KMS-11 (cell line): ENCODE results near the gene SLC25A25.
A peak's percentile ranks its signal among the peaks of the same experiment; 100 is the strongest.

Source experiments
- H2AFZ ChIP-seq: fragments of 200-600 bp; sonication (generic); 2 replicates; pipeline ENCODE4 v1.6.1; 2016; ENCODE audit warnings: antibody characterized with exemption, mixed run types, low read depth
- H3K27ac ChIP-seq: fragments of 200-600 bp; sonication (generic); 2 replicates; pipeline ENCODE4 v1.6.1; 2016; ENCODE audit warnings: mild to moderate bottlenecking, mixed run types
- H3K27me3 ChIP-seq: fragments of 200-600 bp; sonication (generic); 2 replicates; pipeline ENCODE4 v1.6.1; 2017; ENCODE audit warnings: mild to moderate bottlenecking, low read depth, mixed run types, moderate library complexity; ENCODE audit not compliant: insufficient read depth
- H3K36me3 ChIP-seq: fragments of 200-600 bp; sonication (generic); 2 replicates; pipeline ENCODE4 v1.6.1; 2017; ENCODE audit warnings: mild to moderate bottlenecking, mixed run types; ENCODE audit not compliant: insufficient read depth
- H3K4me1 ChIP-seq: fragments of 200-600 bp; sonication (generic); 2 replicates; pipeline ENCODE4 v1.6.1; 2016; ENCODE audit warnings: mild to moderate bottlenecking, low read depth, mixed run types; ENCODE audit not compliant: poor library complexity, severe bottlenecking
- H3K4me2 ChIP-seq: fragments of 200-600 bp; sonication (generic); 2 replicates; pipeline ENCODE4 v1.7.0; 2016; ENCODE audit warnings: mild to moderate bottlenecking, mixed run types
- H3K4me3 ChIP-seq: fragments of 200-600 bp; sonication (generic); IDR thresholded peaks from 2 replicates; pipeline ENCODE4 v1.6.1; 2017; ENCODE audit warnings: low read depth, low read length, mixed read lengths; ENCODE audit not compliant: insufficient read depth
- H3K79me2 ChIP-seq: fragments of 200-600 bp; sonication (generic); 2 replicates; pipeline ENCODE4 v1.6.1; 2016; ENCODE audit warnings: low read depth, mixed run types; ENCODE audit not compliant: insufficient read depth
- H3K9ac ChIP-seq: fragments of 200-600 bp; sonication (generic); 2 replicates; pipeline ENCODE4 v1.6.1; 2016; ENCODE audit warnings: mild to moderate bottlenecking, mixed run types
- H4K20me1 ChIP-seq: fragments of 200-600 bp; sonication (generic); 2 replicates; pipeline ENCODE4 v1.6.1; 2016; ENCODE audit warnings: mild to moderate bottlenecking, mixed run types; ENCODE audit not compliant: insufficient read depth
- CTCF ChIP-seq: fragments of 200-600 bp; sonication (generic); conservative IDR thresholded peaks from 2 replicates; pipeline ENCODE4 v1.6.1; 2017; ENCODE audit warnings: low read depth, mild to moderate bottlenecking, antibody characterized with exemption, low read length, moderate library complexity, mixed read lengths

The SLC25A25 gene

DNA sequence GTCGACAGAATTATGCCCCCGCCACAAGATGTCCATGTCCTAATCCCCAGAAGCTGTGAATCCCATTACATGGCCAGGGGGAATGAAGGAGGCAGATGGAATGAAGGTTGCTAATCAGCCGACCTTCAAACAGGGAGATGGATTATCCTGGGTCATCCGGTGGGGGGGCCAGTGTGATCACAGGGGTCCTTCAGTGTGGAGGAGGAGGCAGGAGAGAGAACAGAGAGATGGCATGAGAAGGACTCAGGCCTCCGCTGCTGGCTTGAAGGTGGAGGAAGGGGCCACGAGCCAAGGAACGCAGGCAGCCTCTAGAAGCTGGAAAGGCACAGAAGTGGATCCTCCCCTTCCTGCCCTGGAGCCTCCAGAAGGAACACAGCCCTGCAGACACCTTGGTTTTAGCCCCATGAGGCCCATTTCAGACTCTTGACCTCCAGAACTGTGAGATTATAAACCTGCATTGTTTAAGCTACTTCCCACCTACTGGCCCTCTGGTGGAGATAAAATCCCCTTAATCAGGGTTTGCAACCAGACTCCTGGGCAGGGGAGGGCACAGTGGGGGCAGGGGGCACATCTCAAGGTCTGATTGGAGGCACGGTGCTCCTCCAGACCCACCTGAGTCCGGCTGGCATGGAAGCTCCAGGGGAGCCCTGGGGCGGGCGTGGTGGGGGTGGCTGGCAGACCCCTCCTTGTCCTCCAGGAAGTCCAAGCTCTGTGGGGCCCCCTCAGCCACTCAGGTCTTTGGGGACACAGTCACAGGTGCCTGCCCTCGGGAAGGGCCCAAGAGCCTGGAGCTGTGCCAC is 45.7 kb downstream of the SLC25A25 start:
- no peak overlapping the region for H3K4me3 ChIP-seq
- H3K4me1 ChIP-seq: peaks cover 26% of the 10 kb centered on the region
- TF ChIP-seq CTCF: no peak
- H3K4me2 ChIP-seq: no peak overlapping the region
- H4K20me1 ChIP-seq: no peaks in the 10 kb centered on the region
- H3K27me3 ChIP-seq: no peaks in the 10 kb centered on the region
- no peak overlapping the region for H2AFZ ChIP-seq
- no peaks in the 10 kb centered on the region for H3K36me3 ChIP-seq
- no peaks in the 10 kb centered on the region for H3K79me2 ChIP-seq
- H3K9ac ChIP-seq: no peak overlapping the region
- no peak overlapping the region for H3K27ac ChIP-seq

DNA sequence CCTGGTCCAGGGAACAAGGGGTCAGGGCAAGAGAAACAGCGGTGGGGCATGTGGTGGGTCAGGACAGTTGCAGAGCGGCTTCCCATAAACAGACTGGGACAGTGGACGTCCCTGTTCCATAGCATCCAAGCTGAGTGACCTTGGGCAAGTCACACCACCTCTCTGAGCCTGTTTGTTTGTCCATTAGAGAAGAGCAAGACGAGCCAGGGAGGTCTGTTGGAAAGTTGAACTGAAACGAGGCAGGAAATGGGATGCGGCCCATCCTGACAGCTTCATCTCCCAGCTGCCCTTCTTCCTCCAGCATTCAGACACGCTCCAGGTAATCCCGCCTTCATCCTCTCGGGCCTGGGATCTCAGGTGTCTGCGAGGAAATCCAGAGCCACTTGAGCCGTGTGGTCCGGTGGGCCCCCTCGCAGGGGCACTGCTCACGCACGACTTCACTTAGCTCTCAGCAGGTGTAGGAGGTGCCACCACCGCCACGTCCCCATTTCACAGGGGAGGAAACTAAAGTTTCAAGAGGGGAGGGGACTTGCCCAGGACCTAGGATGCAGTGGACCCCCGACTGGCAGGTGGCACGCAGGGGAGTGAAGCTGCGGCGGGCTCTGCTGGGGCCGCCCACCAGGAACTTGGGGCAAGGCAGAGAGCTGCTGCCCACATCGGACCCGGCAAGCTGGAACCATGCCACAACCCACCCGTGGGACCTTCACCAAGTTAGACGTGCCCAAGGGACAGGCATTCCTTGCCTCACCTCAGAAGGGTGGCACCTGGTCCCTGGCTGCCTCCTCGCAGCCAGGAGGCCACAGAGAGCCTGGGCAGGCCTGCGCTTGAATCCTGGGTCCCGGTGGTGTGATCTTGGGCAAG is 46.5 kb downstream of the SLC25A25 start:
- Histone ChIP-seq H3K79me2 (no peaks in the 10 kb centered on the region), H3K27ac (no peak overlapping the region; the same call in 1 of the 2 replicates), H3K27me3 (no peaks in the 10 kb centered on the region), H3K9ac (no peak overlapping the region), H4K20me1 (no peaks in the 10 kb centered on the region), H3K4me3 (no peak overlapping the region), H3K36me3 (no peaks in the 10 kb centered on the region), H2AFZ (no peak overlapping the region), H3K4me2 (no peak overlapping the region; the same call in 1 of the 2 replicates), H3K4me1 (peaks cover 26% of the 10 kb centered on the region)
- no peak for TF ChIP-seq CTCF

DNA sequence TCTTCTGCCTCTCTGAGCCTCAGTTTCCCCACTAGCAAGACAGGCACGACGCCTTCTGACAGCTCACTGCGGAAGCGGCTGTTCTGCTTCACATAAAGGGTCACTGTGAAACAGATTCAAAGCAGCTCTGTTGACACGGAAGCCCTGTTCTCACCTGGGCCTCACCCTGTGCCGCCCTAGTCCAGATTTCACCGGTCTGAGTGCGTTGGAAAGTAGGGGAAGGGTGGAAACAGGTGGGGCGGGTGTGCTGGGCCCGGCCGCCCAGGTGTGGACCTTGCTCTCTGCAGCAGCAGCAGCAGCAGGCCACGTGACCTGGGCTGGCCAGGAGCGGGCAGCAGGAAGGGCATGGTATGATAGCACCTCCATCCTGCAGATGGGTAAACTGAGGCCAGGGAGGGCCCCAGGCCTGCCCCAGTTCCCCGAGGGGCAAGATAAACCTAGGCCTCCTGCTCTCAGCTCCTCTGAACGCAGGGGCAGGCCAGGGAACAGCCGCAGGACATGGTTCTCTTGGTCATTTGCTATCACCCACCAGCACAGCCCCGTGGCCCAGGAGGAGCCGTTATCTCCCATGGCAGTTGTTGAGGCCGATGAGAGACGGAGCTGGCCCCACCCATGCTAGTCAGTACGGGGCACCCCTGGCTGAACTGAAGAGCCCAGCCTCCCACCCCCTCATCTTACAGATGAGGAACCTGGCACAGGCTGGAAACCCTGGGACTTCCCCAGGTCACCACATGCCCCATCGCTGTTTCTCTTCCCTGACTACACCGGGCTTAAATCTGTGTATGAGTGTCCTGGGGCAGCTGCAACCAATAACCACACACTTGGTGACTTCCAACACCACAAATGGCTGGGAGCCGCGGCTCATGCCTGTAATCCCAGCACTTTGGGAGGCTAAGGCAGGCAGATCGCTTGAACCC is 47.4 kb downstream of the SLC25A25 start:
- Histone ChIP-seq H3K27ac (peak overlapping the region; percentile 53), H2AFZ (no peak overlapping the region), H3K4me2 (peak overlapping the region; percentile 40; the same call in 1 of the 2 replicates), H3K27me3 (no peaks in the 10 kb centered on the region), H3K4me1 (peaks cover 26% of the 10 kb centered on the region), H3K36me3 (no peaks in the 10 kb centered on the region), H4K20me1 (no peaks in the 10 kb centered on the region), H3K9ac (no peak overlapping the region), H3K79me2 (no peaks in the 10 kb centered on the region), H3K4me3 (no peak overlapping the region)
- TF ChIP-seq CTCF: no peak
